Fibroblast of skin of scalp (primary cell): ENCODE results near the gene MISP3.

Experiments used
- DNase-seq: peaks from one replicate; pipeline ENCODE4 v3.0.0-alpha.2; 2013

The MISP3 gene

GRCh38 chr19:14080887-14081796, 8.6 kb downstream of the MISP3 start:
- DNase-seq: peak; percentile 100

- no peak for DNase-seq
Measured at GRCh38 chr19:14081797-14082674, 9.4 kb downstream of the MISP3 start.

- DNase-seq: no peak
Measured at GRCh38 chr19:14082675-14082960, 10.0 kb downstream of the MISP3 start.

GRCh38 chr19:14085309-14085995, 12.9 kb downstream of the MISP3 start, which contains the start of gene C19orf67:
Gene C19orf67, minus strand, starts transcription at chr19:14085783. Its CDS starts 156 bp downstream, at chr19:14085627.
- DNase-seq: no peak

- DNase-seq: no peak
Measured at GRCh38 chr19:14086098-14086497, 13.5 kb downstream of the MISP3 start.

GRCh38 chr19:14088634-14089411, 16.2 kb downstream of the MISP3 start:
- no peak for DNase-seq

GRCh38 chr19:14089412-14089661, 16.8 kb downstream of the MISP3 start:
- no peak for DNase-seq

GRCh38 chr19:14089662-14090508, 17.3 kb downstream of the MISP3 start:
- DNase-seq: peak; percentile 61

GRCh38 chr19:14090509-14091080, 18.0 kb downstream of the MISP3 start, which contains the start of gene SAMD1:
Gene SAMD1, minus strand, starts transcription at chr19:14090751.
- peak; percentile 95 for DNase-seq

GRCh38 chr19:14091081-14091812, 18.7 kb downstream of the MISP3 start:
- DNase-seq: peak; percentile 72

GRCh38 chr19:14091813-14092462, 19.4 kb downstream of the MISP3 start:
- DNase-seq: no peak

- no peak for DNase-seq
Measured at GRCh38 chr19:14093117-14093823, 20.7 kb downstream of the MISP3 start.

- DNase-seq: no peak
Measured at GRCh38 chr19:14094854-14095253, 22.3 kb downstream of the MISP3 start.

- no peak for DNase-seq
Measured at GRCh38 chr19:14096272-14096992, 23.8 kb downstream of the MISP3 start.

GRCh38 chr19:14097532-14098151, 25.1 kb downstream of the MISP3 start:
- DNase-seq: no peak

GRCh38 chr19:14101003-14101545, 28.5 kb downstream of the MISP3 start:
- no peak for DNase-seq

- no peak for DNase-seq
Measured at GRCh38 chr19:14102102-14102696, 29.6 kb downstream of the MISP3 start.
